Caco-2 (cell line): ENCODE results near the gene HOXB3. TPM values are rescaled to one million over a fixed set of nuclear protein-coding genes. Genes with fewer than 3 reads are reported as not detected.

Experiments used
- BruUV-seq: library from RNA; stranded (reverse); fragments of 400-500 nt; replicated peaks from 2 replicates; lab custom pipeline; 2021; lab: Mats Ljungman, UMichigan
- CTCF ChIA-PET: fragments of 300-600 bp; sonication (Branson Sonifier 250); formaldehyde crosslinking; loops from one replicate; lab custom pipeline; 2022; ENCODE audit warnings: antibody characterized with exemption; lab: Charles Lee
- POLR2A ChIA-PET: fragments of 300-600 bp; sonication (Branson Sonifier 250); formaldehyde crosslinking; loops from one replicate; lab custom pipeline; 2022; ENCODE audit warnings: antibody characterized with exemption; lab: Charles Lee
- DNase-seq, 2 experiments: peaks; one replicate each; pipeline versions ENCODE4 v3.0.0 to v3.0.0-alpha.2; 2020 to 2022
- H3K27me3 ChIP-seq: replicated peaks from 2 replicates; pipeline ENCODE4 v1.6.0; 2011; ENCODE audit warnings: low read length; ENCODE audit not compliant: control insufficient read depth, insufficient read depth
- H3K36me3 ChIP-seq: 2 replicates; pipeline ENCODE4 v1.5.1; 2011; ENCODE audit warnings: low read length; ENCODE audit not compliant: control insufficient read depth, insufficient read depth
- H3K4me1 ChIP-seq: fragments of 250-450 bp; sonication (Bioruptor Pico); 2 replicates; pipeline ENCODE4 v1.5.1; 2020; ENCODE audit warnings: mild to moderate bottlenecking
- H3K4me3 ChIP-seq: 2 replicates; pipeline ENCODE4 v1.5.1; 2011; ENCODE audit warnings: low read depth, mild to moderate bottlenecking, control low read depth, low read length
- H3K9me3 ChIP-seq: fragments of 250-450 bp; sonication (Bioruptor Pico); 2 replicates; pipeline ENCODE4 v1.5.1; 2020; ENCODE audit warnings: mild to moderate bottlenecking, moderate library complexity
- H3K27ac Mint-ChIP-seq: one replicate; pipeline ENCODE4 v1.8.0; 2022; ENCODE audit warnings: mixed read lengths; ENCODE audit not compliant: unreplicated experiment
- H3K27me3 Mint-ChIP-seq: one replicate; pipeline ENCODE4 v1.8.0; 2022; ENCODE audit warnings: mixed read lengths; ENCODE audit not compliant: insufficient read depth, unreplicated experiment
- H3K36me3 Mint-ChIP-seq: one replicate; pipeline ENCODE4 v1.8.0; 2022; ENCODE audit warnings: mild to moderate bottlenecking, mixed read lengths; ENCODE audit not compliant: insufficient read depth, unreplicated experiment
- H3K4me1 Mint-ChIP-seq: one replicate; pipeline ENCODE4 v1.8.0; 2022; ENCODE audit warnings: low read depth, mixed read lengths; ENCODE audit not compliant: unreplicated experiment
- H3K4me3 Mint-ChIP-seq: one replicate; pipeline ENCODE4 v1.8.0; 2022; ENCODE audit warnings: mild to moderate bottlenecking, moderate library complexity, mixed read lengths; ENCODE audit not compliant: unreplicated experiment
- H3K9me3 Mint-ChIP-seq: one replicate; pipeline ENCODE4 v1.8.0; 2022; ENCODE audit warnings: mixed read lengths; ENCODE audit not compliant: unreplicated experiment
- CTCF ChIP-seq, 2 experiments: fragments of 200-600 bp in 1 of 2; IDR thresholded peaks; 1 replicate in 1 of 2; 2 replicates in 1 of 2; pipeline versions ENCODE4 v1.5.1 to v1.8.0; 2011 to 2022; ENCODE audit warnings: antibody characterized with exemption in 1 of 2, control low read depth in 1 of 2, inconsistent platforms in 1 of 2, low read depth in 1 of 2, low read length in 1 of 2, mild to moderate bottlenecking in 1 of 2, moderate library complexity in 1 of 2; ENCODE audit not compliant: insufficient read depth in 1 of 2, severe bottlenecking in 1 of 2, unreplicated experiment in 1 of 2
- intact Hi-C: fragments of 100-400 bp; cut with micrococcal nuclease; formaldehyde crosslinking; loops from one replicate; pipeline ENCODE4 v1.10.0; 2022; ENCODE audit not compliant: unreplicated experiment
- total RNA-seq: library from RNA; stranded (reverse); gene quantifications from 2 replicates; pipeline ENCODE4 v1.2.3, GENCODE V29; 2022

Gene HOXB3
- total RNA-seq, 1 experiment from 2014 or later = 7.2 TPM

GRCh38 chr17:48559122-48559839 lies 30.8 kb downstream of the HOXB3 start:
- Histone ChIP-seq H3K4me1 (peaks cover 9% of the 10 kb centered on the region), H3K27me3 (no peaks in the 10 kb centered on the region; the same call in 1 of the 2 replicates), H3K4me3 (no peak overlapping the region), H3K9me3 (no peaks in the 10 kb centered on the region), H3K36me3 (no peaks in the 10 kb centered on the region)
- intact Hi-C loops = no loop called here
- CTCF ChIA-PET = interaction anchor here (0.8 kb wide), 2 partner anchors 12 to 37 kb away, joined by 4 read pairs; no protein-coding TSS in a partner anchor
- no TSS peak for BruUV-seq
- H3K36me3 Mint-ChIP-seq = no peaks in the 10 kb centered on the region
- no peaks in the 10 kb centered on the region for H3K27me3 Mint-ChIP-seq
- TF ChIP-seq CTCF (IDR thresholded peaks at IDR 0.05; ENCODE audit: insufficient read depth in 1 of 2, low read depth in 1 of 2, low read length in 1 of 2, severe bottlenecking in 1 of 2, unreplicated experiment in 1 of 2) = no peak
- H3K4me1 Mint-ChIP-seq = peaks cover 7% of the 10 kb centered on the region
- POLR2A ChIA-PET = no interaction called here
- H3K27ac Mint-ChIP-seq = no peak overlapping the region
- no peak overlapping the region for H3K4me3 Mint-ChIP-seq
- no peak for DNase-seq
- no peaks in the 10 kb centered on the region for H3K9me3 Mint-ChIP-seq

- BruUV-seq = no TSS peak
- Histone ChIP-seq H3K9me3 (no peaks in the 10 kb centered on the region), H3K4me1 (peaks cover 9% of the 10 kb centered on the region), H3K4me3 (no peak overlapping the region), H3K36me3 (no peaks in the 10 kb centered on the region), H3K27me3 (no peaks in the 10 kb centered on the region; the same call in 1 of the 2 replicates)
- no peak for TF ChIP-seq CTCF (IDR thresholded peaks at IDR 0.05; ENCODE audit: insufficient read depth in 1 of 2, low read depth in 1 of 2, low read length in 1 of 2, severe bottlenecking in 1 of 2, unreplicated experiment in 1 of 2)
- no peak overlapping the region for H3K4me3 Mint-ChIP-seq
- intact Hi-C loops = no loop called here
- peaks cover 7% of the 10 kb centered on the region for H3K4me1 Mint-ChIP-seq
- H3K27me3 Mint-ChIP-seq = no peaks in the 10 kb centered on the region
- H3K36me3 Mint-ChIP-seq = no peaks in the 10 kb centered on the region
- no peak overlapping the region for H3K27ac Mint-ChIP-seq
- POLR2A ChIA-PET = no interaction called here
- DNase-seq = no peak
- H3K9me3 Mint-ChIP-seq = no peaks in the 10 kb centered on the region
- CTCF ChIA-PET = interaction anchor here (0.8 kb wide), 1 partner anchor 12 kb away, joined by 4 read pairs; no protein-coding TSS in a partner anchor
Measured at GRCh38 chr17:48558831-48559121, 31.3 kb downstream of the HOXB3 start.

GRCh38 chr17:48558057-48558830 lies 31.8 kb downstream of the HOXB3 start:
- Histone ChIP-seq H3K4me3 (no peak overlapping the region), H3K4me1 (peaks cover 9% of the 10 kb centered on the region), H3K27me3 (no peaks in the 10 kb centered on the region; the same call in 1 of the 2 replicates), H3K9me3 (no peaks in the 10 kb centered on the region), H3K36me3 (no peaks in the 10 kb centered on the region)
- peaks cover 7% of the 10 kb centered on the region for H3K4me1 Mint-ChIP-seq
- DNase-seq = no peak
- BruUV-seq = no TSS peak
- no peak for TF ChIP-seq CTCF (IDR thresholded peaks at IDR 0.05; ENCODE audit: insufficient read depth in 1 of 2, low read depth in 1 of 2, low read length in 1 of 2, severe bottlenecking in 1 of 2, unreplicated experiment in 1 of 2)
- intact Hi-C loops = no loop called here
- CTCF ChIA-PET = no interaction called here
- no peaks in the 10 kb centered on the region for H3K36me3 Mint-ChIP-seq
- POLR2A ChIA-PET = no interaction called here
- H3K27me3 Mint-ChIP-seq = no peaks in the 10 kb centered on the region
- H3K4me3 Mint-ChIP-seq = no peak overlapping the region
- no peak overlapping the region for H3K27ac Mint-ChIP-seq
- H3K9me3 Mint-ChIP-seq = no peaks in the 10 kb centered on the region
